CD4-positive, alpha-beta T cell (primary cell): ENCODE measurements around the gene SLC29A2. TPM values are rescaled to one million over a fixed set of nuclear protein-coding genes. Genes with fewer than 3 reads are reported as not detected.
"Not testable (repeated sequence)": the region's sequence is repeated elsewhere in the genome, so short reads cannot be mapped to it uniquely, and the experiment has no call there.

ENCODE experiments used
- ATAC-seq: fragments of 200-7000 bp; cut with Tn5 transposase; one replicate; pipeline ENCODE4 v1.10.0; 2022; ENCODE audit warnings: mild to moderate bottlenecking; ENCODE audit not compliant: poor library complexity
- CTCF ChIA-PET: fragments of 350-600 bp; sonication (Branson Sonifier 250); formaldehyde crosslinking; loops from one replicate; lab custom pipeline; 2021; ENCODE audit warnings: antibody characterized with exemption, inconsistent platforms; lab: Charles Lee
- POLR2A ChIA-PET: fragments of 350-600 bp; sonication (Branson Sonifier 250); formaldehyde crosslinking; loops from one replicate; lab custom pipeline; 2021; ENCODE audit warnings: antibody characterized with exemption, inconsistent platforms; lab: Charles Lee
- DNase-seq, 14 experiments: peaks; one replicate each; pipeline ENCODE4 v3.0.0-alpha.2; 2013 to 2020; ENCODE audit warnings: mixed read lengths in 2 of 14
- H3K27ac ChIP-seq, 2 donors: one replicate each; pipeline versions ENCODE4 v1.5.1 to v1.7.0; 2013; ENCODE audit warnings: low read length in 2 of 2, low read depth in 1 of 2, mild to moderate bottlenecking in 1 of 2
- H3K27me3 ChIP-seq, 2 experiments: 1 replicate in 1 of 2; 2 replicates in 1 of 2; pipeline versions ENCODE4 v1.6.1 to v1.7.0; 2013; ENCODE audit warnings: low read length in 2 of 2, control low read depth in 1 of 2, mild to moderate bottlenecking in 1 of 2, moderate library complexity in 1 of 2; ENCODE audit not compliant: insufficient read depth in 2 of 2, control insufficient read depth in 1 of 2
- H3K36me3 ChIP-seq: one replicate; pipeline ENCODE4 v1.6.1; 2013; ENCODE audit warnings: low read length, control low read depth; ENCODE audit not compliant: insufficient read depth
- H3K4me1 ChIP-seq: one replicate; pipeline ENCODE4 v1.6.1; 2013; ENCODE audit warnings: low read length, control low read depth; ENCODE audit not compliant: insufficient read depth
- H3K4me3 ChIP-seq: one replicate; pipeline ENCODE4 v1.5.1; 2013; ENCODE audit warnings: mild to moderate bottlenecking, low read length, moderate library complexity
- H3K9me3 ChIP-seq, 2 experiments: 1 replicate in 1 of 2; 2 replicates in 1 of 2; pipeline versions ENCODE4 v1.6.1 to v1.7.0; 2013; ENCODE audit warnings: low read length in 2 of 2, mild to moderate bottlenecking in 2 of 2, control low read depth in 1 of 2, moderate library complexity in 1 of 2; ENCODE audit not compliant: control insufficient read depth in 1 of 2, insufficient read depth in 1 of 2
- H3K27ac Mint-ChIP-seq: one replicate; pipeline ENCODE4 v1.8.0; 2020; ENCODE audit warnings: mixed read lengths
- H3K27me3 Mint-ChIP-seq: one replicate; pipeline ENCODE4 v1.8.0; 2021; ENCODE audit warnings: mixed read lengths
- H3K36me3 Mint-ChIP-seq: one replicate; pipeline ENCODE4 v1.8.0; 2021; ENCODE audit warnings: low read depth, mixed read lengths
- H3K4me1 Mint-ChIP-seq: one replicate; pipeline ENCODE4 v1.8.0; 2021; ENCODE audit warnings: low read depth, mixed read lengths
- H3K4me3 Mint-ChIP-seq: one replicate; pipeline ENCODE4 v1.8.0; 2020; ENCODE audit warnings: mild to moderate bottlenecking, mixed read lengths
- H3K9me3 Mint-ChIP-seq: one replicate; pipeline ENCODE4 v1.8.0; 2020; ENCODE audit warnings: mixed read lengths
- intact Hi-C, 2 experiments: fragments of 100-400 bp; cut with DNase I in 1 of 2; cut with micrococcal nuclease in 1 of 2; formaldehyde crosslinking; loops; one replicate each; pipeline versions ENCODE4 v1.15.1 to v1.9.0; 2023 to 2025; cut with DNase I, micrococcal nuclease
- total RNA-seq, 174 experiments: library from RNA in 2 of 174; stranded (reverse) in 2 of 174; gene quantifications; one replicate each; pipeline ENCODE4 v1.2.3 and lab custom pipeline; 2021 to 2026
- TF ChIP-seq, protein P1 (sequence below): fragments of 200-600 bp; IDR thresholded peaks from one replicate; pipeline ENCODE4 v1.8.0; 2022; ENCODE audit warnings: antibody characterized with exemption, mild to moderate bottlenecking

Gene SLC29A2
- total RNA-seq, 2 experiments from 2014 or later: 9.7 TPM

DNA sequence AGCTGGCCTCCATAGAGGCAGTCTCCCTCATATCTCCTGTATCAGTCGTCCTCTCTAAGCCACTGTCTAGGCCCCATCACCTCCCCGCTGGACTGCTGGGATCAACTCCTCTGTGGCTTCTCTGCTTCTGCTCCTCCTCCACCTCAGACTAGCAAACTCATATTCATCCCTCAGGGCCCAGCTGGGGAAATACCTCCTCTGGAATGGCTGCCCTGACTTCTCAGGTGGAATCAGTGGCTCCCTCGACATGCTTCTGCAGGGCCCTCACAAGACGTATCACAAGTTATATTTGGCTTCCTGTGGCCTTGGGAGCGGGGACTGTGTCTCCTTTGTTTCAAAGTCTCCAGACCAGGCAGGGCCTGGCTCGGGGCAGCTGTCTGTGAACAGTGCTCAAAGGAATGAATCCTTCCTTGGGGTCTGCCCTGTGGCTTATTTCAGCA, 10.0 kb downstream of the SLC29A2 start:
- TF ChIP-seq, protein P1, sequence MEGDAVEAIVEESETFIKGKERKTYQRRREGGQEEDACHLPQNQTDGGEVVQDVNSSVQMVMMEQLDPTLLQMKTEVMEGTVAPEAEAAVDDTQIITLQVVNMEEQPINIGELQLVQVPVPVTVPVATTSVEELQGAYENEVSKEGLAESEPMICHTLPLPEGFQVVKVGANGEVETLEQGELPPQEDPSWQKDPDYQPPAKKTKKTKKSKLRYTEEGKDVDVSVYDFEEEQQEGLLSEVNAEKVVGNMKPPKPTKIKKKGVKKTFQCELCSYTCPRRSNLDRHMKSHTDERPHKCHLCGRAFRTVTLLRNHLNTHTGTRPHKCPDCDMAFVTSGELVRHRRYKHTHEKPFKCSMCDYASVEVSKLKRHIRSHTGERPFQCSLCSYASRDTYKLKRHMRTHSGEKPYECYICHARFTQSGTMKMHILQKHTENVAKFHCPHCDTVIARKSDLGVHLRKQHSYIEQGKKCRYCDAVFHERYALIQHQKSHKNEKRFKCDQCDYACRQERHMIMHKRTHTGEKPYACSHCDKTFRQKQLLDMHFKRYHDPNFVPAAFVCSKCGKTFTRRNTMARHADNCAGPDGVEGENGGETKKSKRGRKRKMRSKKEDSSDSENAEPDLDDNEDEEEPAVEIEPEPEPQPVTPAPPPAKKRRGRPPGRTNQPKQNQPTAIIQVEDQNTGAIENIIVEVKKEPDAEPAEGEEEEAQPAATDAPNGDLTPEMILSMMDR: no peak
- no peaks in the 10 kb centered on the region for H3K27me3 ChIP-seq
- H3K36me3 ChIP-seq: peaks cover 8% of the 10 kb centered on the region
- Mint-ChIP-seq H3K27ac (no peak overlapping the region), H3K36me3 (no peaks in the 10 kb centered on the region), H3K4me3 (no peak overlapping the region), H3K4me1 (no peaks in the 10 kb centered on the region), H3K27me3 (no peaks in the 10 kb centered on the region), H3K9me3 (no peaks in the 10 kb centered on the region)
- no peaks in the 10 kb centered on the region for H3K9me3 ChIP-seq
- ChIA-PET CTCF (no interaction called here), POLR2A (interaction anchor here (0.7 to 1.5 kb wide), 3 partner anchors 10 to 1494 kb away, joined by 3 read pairs; partner anchors contain the start of gene SLC29A2)
- no peak overlapping the region for H3K27ac ChIP-seq
- no peak overlapping the region for H3K4me3 ChIP-seq
- intact Hi-C loops: no loop called here
- H3K4me1 ChIP-seq: no peaks in the 10 kb centered on the region
- no peak for ATAC-seq
- no peak for DNase-seq

DNA sequence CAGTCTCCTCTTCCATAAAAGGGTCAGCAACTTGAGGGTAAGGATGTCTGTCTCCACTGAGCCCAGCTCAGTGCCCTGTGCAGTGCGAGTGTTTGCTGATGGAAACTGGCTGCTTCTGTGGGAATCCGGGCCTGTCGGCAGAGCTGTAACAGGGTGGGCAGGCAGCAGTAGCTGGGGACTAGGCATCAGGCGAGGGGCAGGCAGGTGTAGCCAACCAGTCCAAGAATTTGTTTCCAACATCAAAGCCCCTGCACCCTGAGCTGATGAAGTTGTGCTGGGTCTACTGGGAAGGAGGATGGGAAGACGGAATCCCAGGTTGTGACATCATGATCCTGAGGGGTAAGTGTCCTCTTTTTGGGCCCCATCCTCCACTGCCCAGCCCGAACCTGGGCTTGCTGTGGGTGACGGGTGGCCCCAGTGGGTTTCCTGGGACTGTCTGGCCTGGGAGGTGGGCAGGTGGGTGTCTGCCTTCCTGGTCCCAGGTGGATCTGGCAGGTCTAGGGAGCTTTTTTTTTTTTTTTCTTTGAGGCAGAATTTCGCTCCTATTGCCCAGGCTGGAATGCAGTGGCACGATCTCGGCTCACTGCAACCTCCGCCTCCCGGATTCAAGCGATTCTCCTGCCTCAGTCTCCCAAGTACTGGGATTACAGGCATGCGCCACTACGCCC, 11.0 kb downstream of the SLC29A2 start:
- DNase-seq (no peak), ATAC-seq (no peak)
- Histone ChIP-seq H3K27me3 (no peaks in the 10 kb centered on the region), H3K4me3 (no peak overlapping the region), H3K36me3 (peaks cover 8% of the 10 kb centered on the region), H3K4me1 (no peaks in the 10 kb centered on the region), H3K27ac (no peak overlapping the region), H3K9me3 (no peaks in the 10 kb centered on the region)
- ChIA-PET POLR2A (no interaction called here), CTCF (no interaction called here)
- Mint-ChIP-seq H3K4me3 (no peak overlapping the region), H3K4me1 (no peaks in the 10 kb centered on the region), H3K36me3 (no peaks in the 10 kb centered on the region), H3K27ac (no peak overlapping the region), H3K27me3 (no peaks in the 10 kb centered on the region), H3K9me3 (no peaks in the 10 kb centered on the region)
- TF ChIP-seq, protein P1: no peak
- intact Hi-C loops: no loop called here

DNA sequence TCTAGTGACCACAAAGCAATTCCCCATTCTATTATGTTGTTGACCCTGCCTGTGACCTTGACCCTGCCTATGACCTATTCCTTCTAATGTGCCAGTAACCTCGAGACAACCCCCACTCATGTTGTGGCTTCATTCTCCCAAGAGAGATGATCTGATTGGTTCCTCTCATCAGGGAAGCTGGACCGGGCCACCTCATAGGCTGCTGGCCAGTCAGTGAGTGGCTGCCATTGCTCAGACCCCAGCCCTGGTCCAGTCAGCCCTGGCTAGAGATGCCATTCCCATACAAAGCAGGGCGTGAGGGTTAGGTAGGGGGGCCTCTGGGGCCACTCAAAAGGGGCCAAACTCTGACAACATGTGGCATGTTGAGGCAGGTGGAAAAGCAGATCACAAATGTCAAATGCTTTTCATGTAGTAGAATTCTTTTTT, 11.9 kb downstream of the SLC29A2 start:
- intact Hi-C loops: no loop called here
- POLR2A ChIA-PET: no interaction called here
- Histone ChIP-seq H3K4me3 (no peak overlapping the region), H3K9me3 (no peaks in the 10 kb centered on the region), H3K36me3 (peaks cover 8% of the 10 kb centered on the region), H3K27me3 (no peaks in the 10 kb centered on the region), H3K27ac (no peak overlapping the region), H3K4me1 (no peaks in the 10 kb centered on the region)
- H3K4me3 Mint-ChIP-seq: no peak overlapping the region
- H3K36me3 Mint-ChIP-seq: no peaks in the 10 kb centered on the region
- DNase-seq (no peak), ATAC-seq (no peak)
- no peaks in the 10 kb centered on the region for H3K27me3 Mint-ChIP-seq
- H3K9me3 Mint-ChIP-seq: no peaks in the 10 kb centered on the region
- no peaks in the 10 kb centered on the region for H3K4me1 Mint-ChIP-seq
- H3K27ac Mint-ChIP-seq: no peak overlapping the region
- TF ChIP-seq, protein P1: no peak
- CTCF ChIA-PET: no interaction called here

DNA sequence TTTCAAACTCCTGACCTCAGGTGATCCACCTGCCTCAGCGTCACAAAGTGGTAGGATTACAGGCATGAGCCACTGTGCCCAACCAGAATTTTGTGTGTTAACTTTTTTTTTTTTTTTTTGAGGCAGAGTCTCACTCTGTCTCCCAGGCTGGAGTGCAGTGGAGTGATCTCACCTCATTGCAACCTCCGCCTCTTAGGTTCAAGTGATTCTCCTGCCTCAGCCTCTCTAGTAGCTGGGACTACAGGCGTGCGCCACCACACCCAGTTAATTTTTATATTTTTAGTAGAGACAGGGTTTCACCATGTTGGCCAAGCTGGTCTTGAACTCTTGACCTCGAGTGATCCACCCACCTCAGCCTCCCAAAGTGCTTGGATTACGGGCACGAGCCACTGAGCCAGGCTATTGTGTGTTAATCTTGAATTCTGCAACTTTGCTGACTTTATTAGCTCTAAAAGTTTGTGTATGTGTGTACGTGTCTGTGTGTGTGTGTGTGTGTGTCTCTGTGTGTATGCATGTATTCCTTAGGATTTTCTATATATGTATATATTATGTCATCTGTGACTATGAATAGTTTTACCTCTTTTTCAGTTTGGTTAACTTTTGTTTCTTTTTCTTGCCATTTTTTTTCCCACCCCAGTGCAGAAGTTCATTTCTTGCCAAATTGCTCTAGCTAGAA, 20.9 kb downstream of the SLC29A2 start:
- H3K4me1 ChIP-seq: peaks cover 31% of the 10 kb centered on the region
- intact Hi-C loops, H3K4me3 Mint-ChIP-seq, H3K9me3 Mint-ChIP-seq, H3K27ac ChIP-seq, POLR2A ChIA-PET, H3K27me3 ChIP-seq, H3K27ac Mint-ChIP-seq, H3K36me3 ChIP-seq, DNase-seq, H3K9me3 ChIP-seq, H3K4me3 ChIP-seq, ATAC-seq, H3K27me3 Mint-ChIP-seq: not testable (repeated sequence)
- H3K4me1 Mint-ChIP-seq: peaks cover 23% of the 10 kb centered on the region
- CTCF ChIA-PET: interaction anchor here (0.7 to 1.0 kb wide), 2 partner anchors 35 to 113 kb away, joined by 3 read pairs; no protein-coding TSS in a partner anchor
- H3K36me3 Mint-ChIP-seq: peaks cover 28% of the 10 kb centered on the region
